Measurements from ENCODE around the gene MARK3.
"Not testable (repeated sequence)": the region's sequence is repeated elsewhere in the genome, so short reads cannot be mapped to it uniquely, and the experiment has no call there.

Gene MARK3

DNA sequence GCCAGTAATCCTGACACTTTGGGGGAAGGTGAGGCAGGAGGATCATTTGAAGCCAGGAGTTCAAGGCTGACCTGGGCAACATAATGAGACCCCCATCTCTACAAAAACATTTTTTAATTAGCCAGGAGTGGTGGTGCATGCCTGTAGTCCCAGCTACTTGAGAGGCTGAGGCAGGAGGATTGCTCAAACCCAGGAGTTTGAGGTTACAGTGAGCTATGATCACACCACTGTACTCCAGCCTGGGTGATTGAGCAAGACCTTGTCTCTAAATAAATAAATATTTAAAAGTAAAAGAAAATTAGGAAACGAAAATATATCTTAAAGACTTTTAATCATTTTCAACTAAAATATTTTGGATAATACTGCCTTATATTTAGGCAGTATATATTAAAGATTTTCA, 111.6 kb downstream of the MARK3 start:
- DNase-seq, result no peak

DNA sequence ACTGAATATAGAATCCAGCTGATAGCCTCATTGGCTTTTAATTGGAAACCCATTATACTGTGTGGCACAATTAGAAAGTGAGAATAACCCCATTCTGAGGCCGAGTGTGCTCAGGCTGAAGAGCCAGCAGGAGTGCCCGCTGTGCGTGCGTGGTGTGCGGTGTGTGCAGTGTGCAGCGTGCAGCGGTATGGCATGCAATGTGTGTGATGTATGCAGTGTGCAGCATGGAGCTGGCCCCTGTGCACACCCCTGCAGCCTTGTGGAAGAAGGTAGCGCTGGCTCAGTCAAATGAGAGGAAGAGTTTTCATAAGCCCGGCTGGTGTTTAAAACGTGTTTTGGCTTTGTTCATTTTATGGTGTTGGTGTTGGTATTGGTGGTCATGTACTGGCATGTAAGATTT, 114.5 kb downstream of the MARK3 start:
- DNase-seq, result no peak

DNA sequence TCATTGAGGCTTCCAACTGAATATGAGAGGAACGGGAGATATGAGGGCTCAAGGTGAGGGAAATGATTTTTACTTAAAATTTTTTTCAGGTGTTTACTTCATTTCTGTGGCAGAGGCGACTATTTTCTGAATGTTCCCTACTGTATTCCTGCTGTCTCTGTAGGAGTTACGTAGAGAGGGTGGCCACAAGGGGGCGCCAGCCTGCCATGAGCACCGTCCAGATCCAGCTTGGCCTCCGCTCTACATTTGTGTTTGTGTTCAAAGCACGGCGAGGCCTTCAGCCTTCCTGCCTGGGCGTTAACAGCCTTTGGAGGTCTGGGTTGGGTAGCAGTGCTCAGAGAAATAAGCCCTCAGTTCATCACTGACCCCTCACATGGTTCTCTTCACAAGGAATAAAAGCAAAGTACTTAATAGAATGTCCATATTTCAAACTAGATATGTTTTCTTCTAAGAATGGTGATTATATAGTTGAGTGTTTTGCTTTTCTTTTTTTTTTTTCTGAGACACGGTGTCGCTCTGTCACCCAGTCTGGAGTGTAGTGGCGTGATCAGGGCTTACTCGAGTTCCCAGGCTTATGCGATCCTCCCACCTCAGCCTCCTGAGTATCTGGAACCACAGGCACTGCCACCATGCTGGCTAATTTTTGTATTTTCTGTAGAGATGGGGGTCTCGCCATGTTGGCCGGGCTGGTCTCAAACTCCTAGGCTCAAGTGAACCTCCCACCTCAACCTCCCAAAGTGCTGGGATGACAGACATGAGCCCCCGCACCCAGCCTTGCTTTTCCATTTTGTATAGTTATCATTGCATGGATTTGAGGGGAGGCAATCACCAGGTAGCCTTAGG, 115.2 kb downstream of the MARK3 start:
- peak; percentile 86 for DNase-seq

DNA sequence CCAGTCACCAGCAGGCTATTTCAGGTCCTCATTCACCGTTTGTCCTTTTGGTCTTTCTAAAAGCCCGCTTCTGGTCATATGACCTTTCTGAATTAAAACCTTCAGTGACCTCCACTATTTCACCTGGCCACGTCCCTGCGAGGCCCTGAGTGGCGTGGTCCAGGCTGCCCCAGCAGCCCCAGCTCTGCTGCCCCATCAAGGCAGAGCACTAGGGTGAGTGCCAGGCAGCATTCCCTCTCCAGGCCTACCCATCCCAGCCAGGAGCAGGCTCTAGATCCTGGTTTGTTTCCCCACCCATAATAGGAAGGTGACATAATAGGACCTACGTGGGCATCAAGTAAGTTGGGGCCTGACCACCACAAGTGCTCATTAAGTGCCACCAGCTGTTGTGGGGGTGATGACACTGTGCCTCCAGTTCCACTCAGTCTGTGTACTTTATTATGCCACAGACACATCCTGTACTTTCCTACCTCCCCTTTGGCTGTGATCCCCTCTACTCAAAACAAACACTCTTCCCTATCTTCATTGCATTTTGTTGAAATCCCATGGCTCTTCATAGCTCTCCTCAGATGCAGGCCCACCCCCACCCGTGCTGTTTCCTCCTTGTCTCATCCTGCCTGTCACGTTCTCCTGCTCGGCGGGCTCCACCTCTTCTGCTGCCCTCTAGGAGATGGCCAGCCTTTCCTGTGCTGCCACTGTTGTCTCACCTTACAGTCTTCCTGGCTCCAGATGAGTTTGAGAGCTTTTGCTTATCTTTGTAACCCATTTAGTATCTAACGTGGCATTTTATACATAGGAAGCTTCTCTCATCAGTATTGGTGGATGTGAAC, 116.0 kb downstream of the MARK3 start:
- no peak for DNase-seq

DNA sequence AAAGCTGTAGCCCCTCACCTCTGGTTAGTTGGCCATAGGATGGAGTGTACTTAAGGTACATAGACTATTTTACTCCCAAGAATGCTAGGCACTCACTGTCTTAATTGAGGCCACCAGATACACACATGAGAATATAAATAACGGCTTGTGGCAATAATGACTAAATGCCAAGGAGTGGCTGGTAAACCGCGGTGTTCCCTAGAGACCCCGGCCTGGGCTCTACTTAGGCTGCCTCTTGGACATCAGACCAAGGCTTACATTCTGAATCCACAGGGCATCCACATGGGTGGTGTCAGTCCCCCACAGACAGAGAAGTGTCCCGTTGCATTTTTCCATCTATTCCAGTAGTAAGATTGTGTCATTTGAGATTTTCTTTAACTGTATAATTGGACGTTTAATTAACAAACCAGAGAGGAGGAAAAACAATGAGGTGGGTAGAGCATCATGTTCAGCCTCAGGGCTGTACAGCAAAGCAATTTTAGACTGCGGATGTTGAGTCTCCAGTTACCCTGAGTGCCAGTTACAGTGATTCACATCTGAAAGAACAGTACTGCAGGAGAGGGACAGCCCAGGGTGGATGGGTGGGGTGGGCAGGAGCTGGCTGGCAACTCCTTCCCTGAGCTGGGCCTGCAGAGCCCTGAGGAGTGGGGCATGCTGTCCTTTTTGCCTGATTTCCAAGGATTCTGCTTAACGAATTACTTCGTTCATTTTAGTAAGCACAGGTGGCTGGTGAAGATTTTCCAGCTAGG, 116.9 kb downstream of the MARK3 start:
- DNase-seq, result no peak

DNA sequence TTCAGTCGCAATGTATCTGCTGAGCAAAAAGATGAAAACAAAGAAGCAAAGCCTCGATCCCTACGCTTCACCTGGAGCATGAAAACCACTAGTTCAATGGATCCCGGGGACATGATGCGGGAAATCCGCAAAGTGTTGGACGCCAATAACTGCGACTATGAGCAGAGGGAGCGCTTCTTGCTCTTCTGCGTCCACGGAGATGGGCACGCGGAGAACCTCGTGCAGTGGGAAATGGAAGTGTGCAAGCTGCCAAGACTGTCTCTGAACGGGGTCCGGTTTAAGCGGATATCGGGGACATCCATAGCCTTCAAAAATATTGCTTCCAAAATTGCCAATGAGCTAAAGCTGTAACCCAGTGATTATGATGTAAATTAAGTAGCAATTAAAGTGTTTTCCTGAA, 117.7 kb downstream of the MARK3 start:
- no peak for DNase-seq

DNA sequence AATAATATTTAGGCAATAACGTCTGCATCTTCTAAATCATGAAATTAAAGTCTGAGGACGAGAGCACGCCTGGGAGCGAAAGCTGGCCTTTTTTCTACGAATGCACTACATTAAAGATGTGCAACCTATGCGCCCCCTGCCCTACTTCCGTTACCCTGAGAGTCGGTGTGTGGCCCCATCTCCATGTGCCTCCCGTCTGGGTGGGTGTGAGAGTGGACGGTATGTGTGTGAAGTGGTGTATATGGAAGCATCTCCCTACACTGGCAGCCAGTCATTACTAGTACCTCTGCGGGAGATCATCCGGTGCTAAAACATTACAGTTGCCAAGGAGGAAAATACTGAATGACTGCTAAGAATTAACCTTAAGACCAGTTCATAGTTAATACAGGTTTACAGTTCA, 118.1 kb downstream of the MARK3 start:
- no peak for DNase-seq

DNA sequence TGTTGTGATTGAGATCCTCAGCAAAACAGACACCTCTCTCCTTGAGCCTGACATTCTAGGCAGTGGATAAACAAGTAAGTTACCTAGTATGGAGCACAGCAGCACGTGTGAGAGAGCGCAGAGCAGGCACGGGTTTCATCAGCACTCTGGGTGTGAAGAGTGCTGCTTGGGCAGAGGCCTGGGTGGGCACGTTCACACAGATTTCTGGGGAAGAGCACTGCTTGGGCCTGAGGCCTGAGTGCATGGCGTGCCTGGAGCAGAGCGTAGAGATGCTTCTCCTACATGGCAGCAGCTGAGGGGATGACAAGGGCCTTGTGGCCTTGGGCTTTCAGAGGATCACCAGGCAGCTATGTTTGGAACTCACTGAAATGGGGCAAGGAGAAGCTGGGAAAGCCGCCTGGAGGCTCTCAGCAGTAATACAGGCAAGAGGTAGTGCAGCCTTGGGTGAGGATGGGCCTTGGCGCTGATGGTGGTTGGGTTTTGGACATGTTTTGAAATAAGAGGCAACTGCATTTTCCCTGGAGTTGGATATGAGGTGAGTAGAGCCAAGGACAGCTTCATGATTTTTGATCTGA, 119.9 kb downstream of the MARK3 start:
- DNase-seq, result no peak

DNA sequence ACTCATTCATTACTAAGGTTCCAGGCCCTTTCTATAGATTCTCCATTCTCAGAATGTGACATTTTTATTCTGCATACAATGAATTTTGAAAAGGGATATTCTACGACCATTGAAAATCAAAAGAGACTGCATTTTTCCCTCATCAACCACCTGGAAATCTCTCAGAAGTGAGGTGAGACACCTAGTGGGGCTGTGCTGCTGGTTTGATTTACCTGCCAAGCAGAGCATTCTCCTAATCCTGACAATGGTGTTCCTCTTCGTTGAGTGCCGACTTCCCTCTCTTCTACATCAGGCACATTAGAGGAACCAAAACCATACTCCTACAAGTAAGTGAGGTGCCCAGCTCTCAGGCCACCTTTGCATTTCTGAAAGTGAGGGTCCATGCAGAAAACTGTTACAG, 122.5 kb downstream of the MARK3 start:
- DNase-seq, result no peak

DNA sequence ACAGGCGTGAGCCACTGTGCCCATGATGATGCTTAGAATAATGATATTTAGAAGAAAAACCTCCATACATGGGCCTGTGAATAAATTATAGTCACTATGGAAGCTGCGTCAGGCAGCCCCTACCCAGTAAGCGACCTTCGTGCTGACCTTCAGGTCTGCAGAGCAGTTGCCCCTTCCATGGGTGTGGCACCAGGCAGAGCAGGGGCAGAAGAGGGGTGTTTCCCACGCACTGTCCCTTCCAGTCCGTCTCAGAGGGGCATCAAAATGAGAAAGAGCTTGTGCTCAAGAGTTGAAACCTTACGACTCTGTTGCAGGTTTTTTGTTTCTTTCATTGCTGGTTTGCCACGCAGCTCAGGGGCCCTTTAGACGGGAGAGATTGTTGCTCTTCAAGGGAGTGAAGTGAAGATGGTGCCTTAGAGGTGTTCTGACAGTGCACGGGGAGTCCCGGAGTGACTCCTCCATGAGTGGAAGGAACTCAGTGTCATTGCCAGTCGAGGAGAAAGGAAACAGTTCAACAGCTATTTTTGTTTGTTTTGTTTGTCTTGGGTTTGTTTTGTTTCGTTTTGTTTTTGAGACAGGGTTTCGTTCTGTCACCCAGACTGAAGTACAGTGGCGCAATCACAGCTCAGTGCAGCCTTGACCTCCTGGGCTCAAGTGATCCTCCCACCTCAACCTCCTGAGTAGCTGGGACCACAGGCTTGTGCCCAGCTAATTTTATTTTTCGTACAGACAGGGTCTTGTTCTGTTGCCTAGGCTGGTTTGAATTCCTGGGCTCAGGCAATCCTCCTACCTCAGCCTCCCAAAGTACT, 123.5 kb downstream of the MARK3 start:
- no peak for DNase-seq

DNA sequence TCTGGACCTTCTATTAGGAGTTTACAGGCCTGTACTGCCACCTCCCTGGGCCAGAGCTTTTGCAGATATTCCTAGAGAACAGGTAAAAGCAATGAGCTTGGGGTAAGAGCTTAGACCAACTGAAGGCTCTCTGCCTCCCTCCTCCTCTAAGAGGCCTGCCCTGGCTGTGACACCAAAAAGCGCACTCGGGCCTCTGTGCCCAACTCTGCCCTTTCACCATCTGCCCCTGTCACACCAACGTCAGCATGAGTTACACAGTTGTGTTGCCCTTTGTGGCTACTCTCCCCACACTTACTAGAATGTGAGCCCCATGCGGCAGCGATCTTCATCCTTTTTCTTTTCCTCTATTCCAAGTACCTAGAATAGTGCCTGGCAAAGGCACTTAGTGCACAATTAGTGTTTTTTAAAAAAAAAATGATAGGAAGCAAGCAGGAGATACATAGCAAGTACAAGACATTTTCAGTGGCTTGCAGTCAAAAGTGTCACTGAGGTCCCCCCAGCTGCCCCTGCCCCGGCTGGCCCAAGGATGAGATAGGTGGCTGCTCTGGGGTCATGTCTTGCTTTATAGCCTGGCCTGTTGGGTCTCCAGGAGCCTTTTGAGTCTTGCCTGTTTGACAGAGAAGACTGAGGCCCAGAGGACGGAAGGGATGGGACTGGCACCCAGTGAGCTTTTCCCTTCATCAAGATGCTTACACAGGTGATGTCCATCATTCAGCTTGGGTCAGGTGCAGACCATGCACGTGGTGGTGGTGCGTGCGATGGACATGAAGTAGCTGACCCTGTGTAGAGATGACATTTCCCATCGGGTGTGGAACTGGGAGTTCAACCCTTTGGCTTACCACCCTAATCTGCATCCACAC, 124.9 kb downstream of the MARK3 start:
- no peak for DNase-seq

DNA sequence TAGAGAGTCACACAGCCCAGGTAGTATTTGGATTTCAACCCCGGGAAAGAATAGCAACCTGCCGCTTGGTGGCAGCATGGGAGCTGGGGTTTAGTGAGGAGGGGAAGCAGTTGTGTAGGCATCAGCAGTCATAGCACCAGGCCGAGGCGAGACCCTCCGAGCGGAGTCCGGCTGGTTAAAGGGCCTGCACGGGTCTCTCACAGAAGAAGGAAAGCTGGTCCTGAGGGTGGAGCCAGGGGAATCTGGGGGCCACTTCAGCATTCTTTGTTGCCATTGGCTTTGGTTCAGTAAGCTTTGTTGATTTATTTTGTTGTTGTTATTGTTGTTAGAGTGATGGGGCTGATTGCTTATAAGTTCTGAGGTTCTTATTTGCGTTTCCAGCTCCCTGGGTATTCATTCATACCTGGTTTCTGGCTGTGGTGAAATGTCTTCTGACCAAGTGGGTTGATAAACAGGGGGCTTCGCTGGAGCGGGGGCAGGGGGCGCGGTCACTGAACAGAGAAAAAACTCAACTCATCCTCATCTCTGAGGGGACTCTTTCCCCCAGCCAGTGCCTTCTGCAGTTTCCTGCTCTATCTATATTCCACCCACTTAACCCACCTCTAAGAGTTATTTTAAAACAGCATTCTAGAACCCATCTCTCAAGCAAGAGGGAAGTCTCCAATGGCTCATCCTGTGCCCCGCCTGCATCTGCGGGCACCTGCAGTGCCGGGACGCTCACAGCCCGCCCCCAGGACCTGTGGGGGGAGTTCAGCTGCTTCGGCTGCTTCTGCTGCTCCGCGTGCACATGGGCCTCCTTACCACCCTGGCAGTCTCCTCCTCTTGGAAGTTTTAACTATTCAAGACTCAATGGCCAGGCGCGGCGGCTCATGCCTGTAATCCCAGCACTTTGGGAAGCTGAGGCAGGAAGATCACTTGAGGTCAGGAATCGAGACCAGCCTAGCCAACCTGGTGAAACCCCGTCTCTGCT, 125.8 kb downstream of the MARK3 start:
- no peak for DNase-seq

DNA sequence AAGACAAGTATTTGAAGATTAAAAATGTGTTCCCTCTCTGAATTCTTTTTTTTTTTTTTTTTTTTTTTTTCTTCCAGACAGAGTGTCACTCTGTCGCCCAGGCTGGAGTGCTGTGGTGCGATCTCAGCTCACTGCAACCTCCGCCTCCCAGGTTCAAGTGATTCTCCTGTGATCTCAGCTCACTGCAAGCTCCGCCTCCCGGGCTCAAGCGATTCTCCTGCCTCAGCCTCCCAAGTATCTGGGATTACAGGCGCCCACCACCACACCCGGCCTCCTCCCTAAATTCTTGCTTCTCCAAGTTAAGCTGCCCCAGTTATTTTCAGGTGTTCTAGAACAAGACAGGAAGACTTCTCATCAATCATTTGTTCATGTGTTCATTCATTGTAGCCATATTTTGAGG, 127.0 kb downstream of the MARK3 start:
- DNase-seq, result not testable (repeated sequence)

DNA sequence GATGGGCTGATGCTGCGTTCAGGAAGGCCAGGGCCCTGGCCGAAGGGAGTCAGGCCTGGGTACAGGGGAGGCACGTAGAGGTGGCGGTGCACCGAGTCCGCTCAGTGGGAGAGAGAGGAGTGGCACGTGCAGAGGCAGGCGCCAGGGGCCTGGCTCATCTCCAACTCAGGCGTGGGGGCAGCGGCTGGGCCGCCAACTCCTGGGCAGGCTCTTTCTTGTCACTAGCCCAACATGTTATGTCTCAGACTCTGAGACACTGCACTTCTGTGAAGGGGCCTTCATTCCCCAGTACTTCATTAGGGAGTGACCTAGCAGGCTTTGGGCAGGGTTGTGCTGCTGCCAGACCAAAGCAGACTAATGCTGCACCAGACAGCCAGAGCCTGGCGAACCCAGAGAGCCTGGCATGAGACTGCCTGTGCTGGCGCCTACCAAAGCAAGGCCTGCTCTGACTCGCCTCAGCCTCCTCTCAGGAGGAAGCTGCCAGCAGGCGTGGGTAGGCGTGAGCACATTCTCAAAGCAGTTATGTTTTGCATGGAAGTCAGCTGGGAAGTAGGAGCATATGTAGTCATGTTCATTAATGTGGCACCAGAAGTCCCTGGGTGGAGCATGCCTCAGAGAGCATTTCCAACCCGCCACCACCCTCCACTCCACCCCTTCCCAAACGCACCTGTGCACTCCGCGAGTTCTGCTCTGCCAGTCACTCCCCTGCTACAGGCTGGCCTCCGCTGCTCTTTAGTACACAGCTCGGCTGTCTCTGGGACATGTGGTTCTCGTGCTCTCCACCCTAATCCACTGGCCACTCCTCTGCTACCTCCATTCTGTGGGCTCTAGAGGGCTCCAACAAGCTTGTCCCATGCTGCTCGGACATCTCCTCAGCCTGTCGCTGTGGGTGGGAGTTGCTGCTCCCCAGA, 127.7 kb downstream of the MARK3 start:
- no peak for DNase-seq

DNA sequence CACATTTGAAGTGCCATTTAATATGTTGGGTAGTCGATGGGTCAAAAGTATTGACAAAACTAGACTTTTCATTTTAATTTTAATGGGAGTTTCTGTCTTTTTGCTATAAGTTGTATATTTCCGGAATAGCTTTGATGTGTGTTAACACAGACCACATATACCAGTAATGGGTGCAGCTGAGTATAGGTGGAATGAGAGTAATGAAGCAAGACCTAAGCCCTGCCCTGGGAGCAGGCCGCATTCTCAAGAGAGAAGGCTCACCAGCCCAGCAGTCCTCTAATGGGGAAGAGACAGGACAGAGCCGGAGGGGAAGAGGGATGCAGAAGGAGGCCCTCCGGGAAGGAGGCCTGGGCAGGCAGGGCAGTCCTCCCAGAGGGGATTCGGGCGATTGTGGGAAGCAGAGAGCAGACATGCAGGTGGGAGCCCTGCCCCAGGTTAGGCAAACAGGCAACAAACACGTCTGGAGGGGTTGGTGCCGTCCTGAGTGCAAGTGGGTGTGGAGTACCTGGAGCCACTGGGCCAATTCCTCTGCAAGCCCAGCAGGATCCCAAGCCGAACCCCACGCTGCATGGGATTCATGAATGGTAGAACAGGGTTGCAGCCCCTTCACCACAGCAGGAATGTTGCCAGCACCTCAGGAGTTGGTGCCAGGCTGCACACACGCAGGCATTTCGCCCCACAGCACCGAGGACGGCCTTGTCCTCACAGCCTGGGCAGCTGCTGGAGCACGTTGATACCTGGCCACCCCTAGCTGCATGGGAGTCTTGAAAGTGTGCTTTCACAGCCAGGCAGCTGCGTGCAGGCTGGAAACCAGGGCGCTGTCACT, 129.6 kb downstream of the MARK3 start:
- DNase-seq, result no peak

DNA sequence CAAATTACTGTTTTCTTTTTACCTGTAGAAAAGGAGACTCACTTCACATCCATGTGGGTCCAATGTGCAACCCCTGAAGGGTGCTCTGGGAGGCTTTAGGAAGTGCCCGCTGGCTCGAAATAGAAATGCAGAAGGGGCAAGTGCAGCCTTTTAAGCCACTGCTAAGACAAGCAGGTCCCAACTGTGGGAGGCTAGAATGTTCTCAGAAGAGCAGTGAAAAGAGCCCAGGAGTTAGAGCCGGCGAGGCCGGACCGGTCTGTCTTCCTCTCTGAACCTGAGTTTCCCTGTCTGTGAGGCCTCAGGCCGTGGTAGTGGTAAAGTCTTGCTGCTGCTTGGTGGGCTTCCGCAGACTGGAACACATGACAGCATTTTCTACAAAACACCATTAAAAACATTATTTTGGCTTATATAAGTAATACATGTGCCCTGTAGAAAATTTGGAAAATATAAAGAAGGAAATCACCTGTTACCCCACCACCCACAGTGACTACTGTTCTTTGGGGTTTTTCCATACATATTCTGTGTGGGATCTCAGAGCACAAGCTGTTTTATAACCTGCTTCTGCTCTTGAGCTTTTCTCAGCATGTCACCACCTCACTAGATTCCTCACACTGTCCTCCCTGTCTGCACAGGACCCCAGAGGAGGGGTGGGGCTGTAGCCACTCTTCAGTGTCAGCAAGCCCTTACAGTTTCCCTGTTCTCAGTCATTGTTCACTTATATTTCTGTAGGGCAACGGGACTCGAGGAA, 131.4 kb downstream of the MARK3 start:
- DNase-seq, result no peak

DNA sequence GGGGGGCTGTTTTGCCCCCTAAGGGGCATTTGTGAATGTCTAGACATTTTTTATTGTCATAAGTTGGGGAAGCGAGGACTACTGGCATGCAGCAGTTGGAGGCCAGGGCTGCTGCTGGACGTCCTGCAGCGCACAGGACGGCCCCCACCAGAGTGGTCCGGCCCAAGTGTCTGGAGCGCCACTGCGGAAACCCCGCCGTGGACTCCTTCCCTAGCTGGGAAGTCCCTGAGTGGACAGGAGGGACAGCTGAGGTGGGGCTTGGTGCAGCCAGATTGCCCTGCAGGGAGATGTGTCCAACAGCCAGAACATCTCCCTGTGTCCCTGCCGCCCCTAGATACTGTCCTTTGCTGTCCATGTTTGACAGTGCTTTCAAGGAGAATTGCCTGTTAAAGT, 132.0 kb downstream of the MARK3 start:
- DNase-seq, result no peak
